Panc1 (cell line): ENCODE measurements around the gene MACF1. TPM values are rescaled to one million over a fixed set of nuclear protein-coding genes. Genes with fewer than 3 reads are reported as not detected.

Experiments
- ATAC-seq: fragments of 200-7000 bp; cut with Tn5 transposase; 2 replicates; pipeline ENCODE4 v1.9.1; 2020; ENCODE audit warnings: mild to moderate bottlenecking, moderate library complexity
- BruUV-seq: library from RNA; stranded (reverse); fragments of 400-500 nt; replicated peaks from 2 replicates; lab custom pipeline; 2021; lab: Mats Ljungman, UMichigan
- CTCF ChIA-PET: fragments of 300-600 bp; sonication (Branson Sonifier 250); formaldehyde crosslinking; loops from one replicate; lab custom pipeline; 2022; ENCODE audit warnings: antibody characterized with exemption; lab: Charles Lee
- POLR2A ChIA-PET: fragments of 300-600 bp; sonication (Branson Sonifier 250); formaldehyde crosslinking; loops from one replicate; lab custom pipeline; 2022; ENCODE audit warnings: antibody characterized with exemption; lab: Charles Lee
- DNase-seq: peaks from one replicate; pipeline ENCODE4 v3.0.0-alpha.2; 2010; ENCODE audit warnings: low read depth, low spot score
- H3K27ac ChIP-seq: 2 replicates; pipeline ENCODE4 v1.5.1; 2011; ENCODE audit warnings: mild to moderate bottlenecking, low read length, inconsistent platforms
- H3K27me3 ChIP-seq: fragments of 200-500 bp; sonication (Bioruptor generic); 2 replicates; pipeline ENCODE4 v1.6.0; 2014; ENCODE audit warnings: low read length, inconsistent platforms; ENCODE audit not compliant: control insufficient read depth, insufficient read depth
- H3K36me3 ChIP-seq: fragments of 200-500 bp; sonication (Bioruptor generic); 2 replicates; pipeline ENCODE4 v1.5.1; 2014; ENCODE audit warnings: inconsistent platforms, mild to moderate bottlenecking, low read length, moderate library complexity; ENCODE audit not compliant: control insufficient read depth, insufficient read depth
- H3K4me1 ChIP-seq: 2 replicates; pipeline ENCODE4 v1.5.1; 2011; ENCODE audit warnings: inconsistent platforms, mild to moderate bottlenecking, low read length, moderate library complexity; ENCODE audit not compliant: control insufficient read depth, insufficient read depth
- H3K4me3 ChIP-seq, 2 experiments: 2 replicates each; pipeline ENCODE4 v1.5.1; 2011 to 2012; ENCODE audit warnings: low read depth in 2 of 2, low read length in 2 of 2, mild to moderate bottlenecking in 2 of 2, inconsistent platforms in 1 of 2, moderate library complexity in 1 of 2
- H3K9me3 ChIP-seq: fragments of 200-500 bp; sonication (Bioruptor generic); 2 replicates; pipeline ENCODE4 v1.5.1; 2014; ENCODE audit warnings: low read depth, mild to moderate bottlenecking, inconsistent platforms, low read length, moderate library complexity; ENCODE audit not compliant: control insufficient read depth, insufficient read depth
- POLR2AphosphoS5 ChIP-seq: IDR thresholded peaks from 2 replicates; pipeline ENCODE4 v1.6.1; 2012; ENCODE audit warnings: mild to moderate bottlenecking, low read depth, low read length, moderate library complexity
- SIN3A ChIP-seq: IDR thresholded peaks from 2 replicates; pipeline ENCODE4 v1.6.1; 2012; ENCODE audit warnings: low read depth, mild to moderate bottlenecking, low read length, moderate library complexity, borderline replicate concordance; ENCODE audit not compliant: insufficient read depth
- TCF7L2 ChIP-seq: IDR thresholded peaks from 2 replicates; pipeline ENCODE4 v1.6.1; 2011; ENCODE audit warnings: mild to moderate bottlenecking, low read depth, low read length, inconsistent platforms
- in situ Hi-C: cut with HindIII; loops from 2 replicates; pipeline ENCODE4 v1.10.0; 2016; ENCODE audit warnings: low sequenced_read_pairs, low pct_unique_long_range_greater_than_20kb
- intact Hi-C: fragments of 100-400 bp; cut with micrococcal nuclease; formaldehyde crosslinking; loops from one replicate; pipeline ENCODE4 v1.10.0; 2022; ENCODE audit not compliant: unreplicated experiment
- total RNA-seq: library from RNA; stranded (reverse); gene quantifications from one replicate; pipeline ENCODE4 v1.2.1, GENCODE V29; 2021; ENCODE audit not compliant: unreplicated experiment
- TF ChIP-seq, protein P1 (sequence below): fragments of 450-650 bp; IDR thresholded peaks from 2 replicates; pipeline ENCODE4 v1.5.1; 2017; ENCODE audit warnings: mild to moderate bottlenecking
- TF ChIP-seq, protein P2 (sequence below), 2 experiments: IDR thresholded peaks; 2 replicates each; pipeline ENCODE4 v1.6.1; 2011 to 2012; ENCODE audit warnings: low read depth in 2 of 2, control low read depth in 1 of 2, low read length in 1 of 2, mild to moderate bottlenecking in 1 of 2, moderate library complexity in 1 of 2; ENCODE audit not compliant: insufficient read depth in 1 of 2

MACF1 gene
- total RNA-seq, 1 experiment from 2014 or later, result 413 TPM

- ChIA-PET POLR2A (no interaction called here), CTCF (no interaction called here)
- no peaks in the 10 kb centered on the region for H3K4me1 ChIP-seq
- H3K4me3 ChIP-seq, result no peak overlapping the region
- intact Hi-C loops, result no loop called here
- BruUV-seq, result no TSS peak
- H3K27me3 ChIP-seq, result no peaks in the 10 kb centered on the region
- no peaks in the 10 kb centered on the region for H3K9me3 ChIP-seq
- ATAC-seq (no peak), DNase-seq (no peak)
- no peak overlapping the region for H3K27ac ChIP-seq
- in situ Hi-C loops, result no loop called here
- TF ChIP-seq, protein P1, sequence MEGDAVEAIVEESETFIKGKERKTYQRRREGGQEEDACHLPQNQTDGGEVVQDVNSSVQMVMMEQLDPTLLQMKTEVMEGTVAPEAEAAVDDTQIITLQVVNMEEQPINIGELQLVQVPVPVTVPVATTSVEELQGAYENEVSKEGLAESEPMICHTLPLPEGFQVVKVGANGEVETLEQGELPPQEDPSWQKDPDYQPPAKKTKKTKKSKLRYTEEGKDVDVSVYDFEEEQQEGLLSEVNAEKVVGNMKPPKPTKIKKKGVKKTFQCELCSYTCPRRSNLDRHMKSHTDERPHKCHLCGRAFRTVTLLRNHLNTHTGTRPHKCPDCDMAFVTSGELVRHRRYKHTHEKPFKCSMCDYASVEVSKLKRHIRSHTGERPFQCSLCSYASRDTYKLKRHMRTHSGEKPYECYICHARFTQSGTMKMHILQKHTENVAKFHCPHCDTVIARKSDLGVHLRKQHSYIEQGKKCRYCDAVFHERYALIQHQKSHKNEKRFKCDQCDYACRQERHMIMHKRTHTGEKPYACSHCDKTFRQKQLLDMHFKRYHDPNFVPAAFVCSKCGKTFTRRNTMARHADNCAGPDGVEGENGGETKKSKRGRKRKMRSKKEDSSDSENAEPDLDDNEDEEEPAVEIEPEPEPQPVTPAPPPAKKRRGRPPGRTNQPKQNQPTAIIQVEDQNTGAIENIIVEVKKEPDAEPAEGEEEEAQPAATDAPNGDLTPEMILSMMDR, result no peak
- TF ChIP-seq SIN3A, result no peak
- TF ChIP-seq, protein P2, sequence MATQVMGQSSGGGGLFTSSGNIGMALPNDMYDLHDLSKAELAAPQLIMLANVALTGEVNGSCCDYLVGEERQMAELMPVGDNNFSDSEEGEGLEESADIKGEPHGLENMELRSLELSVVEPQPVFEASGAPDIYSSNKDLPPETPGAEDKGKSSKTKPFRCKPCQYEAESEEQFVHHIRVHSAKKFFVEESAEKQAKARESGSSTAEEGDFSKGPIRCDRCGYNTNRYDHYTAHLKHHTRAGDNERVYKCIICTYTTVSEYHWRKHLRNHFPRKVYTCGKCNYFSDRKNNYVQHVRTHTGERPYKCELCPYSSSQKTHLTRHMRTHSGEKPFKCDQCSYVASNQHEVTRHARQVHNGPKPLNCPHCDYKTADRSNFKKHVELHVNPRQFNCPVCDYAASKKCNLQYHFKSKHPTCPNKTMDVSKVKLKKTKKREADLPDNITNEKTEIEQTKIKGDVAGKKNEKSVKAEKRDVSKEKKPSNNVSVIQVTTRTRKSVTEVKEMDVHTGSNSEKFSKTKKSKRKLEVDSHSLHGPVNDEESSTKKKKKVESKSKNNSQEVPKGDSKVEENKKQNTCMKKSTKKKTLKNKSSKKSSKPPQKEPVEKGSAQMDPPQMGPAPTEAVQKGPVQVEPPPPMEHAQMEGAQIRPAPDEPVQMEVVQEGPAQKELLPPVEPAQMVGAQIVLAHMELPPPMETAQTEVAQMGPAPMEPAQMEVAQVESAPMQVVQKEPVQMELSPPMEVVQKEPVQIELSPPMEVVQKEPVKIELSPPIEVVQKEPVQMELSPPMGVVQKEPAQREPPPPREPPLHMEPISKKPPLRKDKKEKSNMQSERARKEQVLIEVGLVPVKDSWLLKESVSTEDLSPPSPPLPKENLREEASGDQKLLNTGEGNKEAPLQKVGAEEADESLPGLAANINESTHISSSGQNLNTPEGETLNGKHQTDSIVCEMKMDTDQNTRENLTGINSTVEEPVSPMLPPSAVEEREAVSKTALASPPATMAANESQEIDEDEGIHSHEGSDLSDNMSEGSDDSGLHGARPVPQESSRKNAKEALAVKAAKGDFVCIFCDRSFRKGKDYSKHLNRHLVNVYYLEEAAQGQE (IDR thresholded peaks at IDR 0.05; ENCODE audit: insufficient read depth in 1 of 2, low read depth in 2 of 2, low read length in 1 of 2), result no peak
- no peak for TF ChIP-seq POLR2AphosphoS5
- TF ChIP-seq TCF7L2, result no peak
- peaks cover 41% of the 10 kb centered on the region for H3K36me3 ChIP-seq
These were observed 156.2 kb downstream of the MACF1 start for GRCh38 chr1:39360731-39361130.

- BruUV-seq, result no TSS peak
- CTCF ChIA-PET, result no interaction called here
- DNase-seq (no peak), ATAC-seq (peak; percentile 44; the same call in 1 of the 2 replicates)
- in situ Hi-C loops, result no loop called here
- TF ChIP-seq, protein P1, result no peak
- no peak for TF ChIP-seq POLR2AphosphoS5
- TF ChIP-seq, protein P2 (IDR thresholded peaks at IDR 0.05; ENCODE audit: insufficient read depth in 1 of 2, low read depth in 2 of 2, low read length in 1 of 2), result no peak
- TF ChIP-seq SIN3A, result no peak
- TF ChIP-seq TCF7L2, result no peak
- no peak overlapping the region for H3K27ac ChIP-seq
- intact Hi-C loops, result no loop called here
- H3K36me3 ChIP-seq, result peaks cover 38% of the 10 kb centered on the region
- no peaks in the 10 kb centered on the region for H3K9me3 ChIP-seq
- POLR2A ChIA-PET, result no interaction called here
- no peak overlapping the region for H3K4me3 ChIP-seq
- no peaks in the 10 kb centered on the region for H3K27me3 ChIP-seq
- no peaks in the 10 kb centered on the region for H3K4me1 ChIP-seq
These were observed 157.0 kb downstream of the MACF1 start for GRCh38 chr1:39361446-39361845.
